K562 (cell line): ENCODE results near the gene GALNT13. TPM values are rescaled to one million over a fixed set of nuclear protein-coding genes. Genes with fewer than 3 reads are reported as not detected.

Experiments
- ATAC-seq: fragments of 200-7000 bp; cut with Tn5 transposase; 3 replicates; pipeline ENCODE4 v1.9.1; 2020; ENCODE audit warnings: moderate library complexity
- BruUV-seq: library from RNA; stranded (reverse); fragments of 400-500 nt; replicated peaks from 2 replicates; lab custom pipeline; 2021; lab: Mats Ljungman, UMichigan
- CTCF ChIA-PET: fragments of 300-600 bp; formaldehyde crosslinking; extraction: SDS; loops from one replicate; lab custom pipeline; 2021; ENCODE audit warnings: low intra/inter-chr PET ratio; lab: Yijun Ruan, JAX
- POLR2A ChIA-PET: fragments of 300-600, 350-650 bp; sonication (Branson Sonifier 250); formaldehyde crosslinking; extraction: SDS; loops from one replicate; lab custom pipeline; 2021; ENCODE audit warnings: antibody characterized with exemption, inconsistent platforms; lab: Yijun Ruan, JAX
- DNase-seq, 4 experiments: peaks; one replicate each; pipeline versions ENCODE4 v3.0.0 to v3.0.0-alpha.2; 2011 to 2018; ENCODE audit warnings: low spot score in 3 of 4, mixed read lengths in 3 of 4; ENCODE audit errors: extremely low read depth in 1 of 4
- FAIRE-seq: peaks from 2 replicates; lab custom pipeline; 2011; peaks lifted over from hg19 to GRCh38; lab: Jason Lieb, UNC
- H2AFZ ChIP-seq: 2 replicates; pipeline ENCODE4 v1.6.0; 2011; ENCODE audit warnings: low read depth, low read length, control low read depth, inconsistent platforms
- H3K27ac ChIP-seq: fragments of 200-600 bp; 3 replicates; pipeline ENCODE4 v1.8.0; 2011; ENCODE audit warnings: low read depth, mild to moderate bottlenecking, control low read depth, inconsistent platforms, low read length, moderate library complexity, mixed read lengths; ENCODE audit errors: extremely low read depth
- H3K27me3 ChIP-seq, 2 experiments: fragments of 300-600 bp in 1 of 2; 2 replicates in 1 of 2; 3 replicates in 1 of 2; pipeline versions ENCODE4 v1.6.0 to v1.8.0; 2011; ENCODE audit warnings: inconsistent platforms in 2 of 2, low read length in 2 of 2, mild to moderate bottlenecking in 1 of 2, mixed read lengths in 1 of 2, moderate library complexity in 1 of 2; ENCODE audit not compliant: control insufficient read depth in 2 of 2, insufficient read depth in 2 of 2
- H3K36me3 ChIP-seq: fragments of 300-600 bp; 3 replicates; pipeline ENCODE4 v1.8.0; 2011; ENCODE audit warnings: mild to moderate bottlenecking, low read length, inconsistent platforms; ENCODE audit not compliant: control insufficient read depth, insufficient read depth
- H3K4me1 ChIP-seq, 2 experiments: fragments of 200-600 bp in 1 of 2; replicated peaks in 1 of 2; 2 replicates in 1 of 2; 3 replicates in 1 of 2; pipeline versions ENCODE4 v1.5.1 to v1.8.0; 2011; ENCODE audit warnings: inconsistent platforms in 2 of 2, low read length in 2 of 2, mild to moderate bottlenecking in 1 of 2, mixed read lengths in 1 of 2, moderate library complexity in 1 of 2; ENCODE audit not compliant: control insufficient read depth in 2 of 2, insufficient read depth in 2 of 2
- H3K4me2 ChIP-seq: 2 replicates; pipeline ENCODE4 v1.6.1; 2011; ENCODE audit warnings: low read length, control low read depth, inconsistent platforms, mixed read lengths; ENCODE audit not compliant: insufficient read depth
- H3K4me3 ChIP-seq: fragments of 200-600 bp; sonication (generic), shearing (Covaris generic); 2 replicates; pipeline ENCODE4 v1.5.1; 2016; ENCODE audit warnings: control low read depth, inconsistent platforms
- H3K79me2 ChIP-seq: fragments of 200-600 bp; 3 replicates; pipeline ENCODE4 v1.8.0; 2011; ENCODE audit warnings: low read length, inconsistent platforms; ENCODE audit not compliant: control insufficient read depth, insufficient read depth
- H3K9ac ChIP-seq, 2 experiments: 2 replicates each; pipeline versions ENCODE4 v1.6.0 to v1.6.1; 2011; ENCODE audit warnings: low read depth in 2 of 2, low read length in 2 of 2, control low read depth in 1 of 2, inconsistent platforms in 1 of 2, mild to moderate bottlenecking in 1 of 2, mixed read lengths in 1 of 2; ENCODE audit not compliant: insufficient read depth in 1 of 2
- H3K9me1 ChIP-seq: one replicate; pipeline ENCODE4 v1.6.0; 2011; ENCODE audit warnings: inconsistent platforms, mild to moderate bottlenecking, low read length, moderate library complexity; ENCODE audit not compliant: control insufficient read depth, insufficient read depth
- H3K9me3 ChIP-seq: replicated peaks from 2 replicates; pipeline ENCODE4 v1.5.1; 2011; ENCODE audit warnings: low read depth, low read length, inconsistent platforms; ENCODE audit not compliant: control insufficient read depth, insufficient read depth
- H4K20me1 ChIP-seq: replicated peaks from 2 replicates; pipeline ENCODE4 v1.6.1; 2011; ENCODE audit warnings: low read length, inconsistent platforms, mixed read lengths; ENCODE audit not compliant: control insufficient read depth, insufficient read depth
- E2F6 ChIP-seq, 2 experiments: IDR thresholded peaks; 2 replicates each; pipeline ENCODE4 v1.6.1; 2011; ENCODE audit warnings: borderline replicate concordance in 1 of 2, control low read depth in 1 of 2, low read depth in 1 of 2, low read length in 1 of 2, mild to moderate bottlenecking in 1 of 2, mixed read lengths in 1 of 2, moderate library complexity in 1 of 2; ENCODE audit not compliant: insufficient read depth in 1 of 2, insufficient read length in 1 of 2, poor library complexity in 1 of 2, severe bottlenecking in 1 of 2; ENCODE audit errors: extremely low read depth in 1 of 2
- ETS2 ChIP-seq: IDR thresholded peaks from 2 replicates; pipeline ENCODE4 v1.6.1; 2016; ENCODE audit warnings: borderline replicate concordance, missing genetic modification characterization, mild to moderate bottlenecking, moderate library complexity, missing compliant biosample characterization; ENCODE audit not compliant: poor library complexity, severe bottlenecking
- GABPB1 ChIP-seq: sonication (generic); formaldehyde crosslinking; IDR thresholded peaks from 2 replicates; pipeline ENCODE4 v1.8.0; 2022; ENCODE audit warnings: mild to moderate bottlenecking, missing genetic modification reagents
- HLTF ChIP-seq: fragments of 450-650 bp; IDR thresholded peaks from 2 replicates; pipeline ENCODE4 v1.6.1; 2016
- POLR2B ChIP-seq: fragments of 450-650 bp; IDR thresholded peaks from 2 replicates; pipeline ENCODE4 v1.6.1; 2018; ENCODE audit warnings: low read depth; ENCODE audit not compliant: partially characterized antibody
- STAT5A ChIP-seq: IDR thresholded peaks from 2 replicates; pipeline ENCODE4 v1.6.1; 2012; ENCODE audit warnings: low read length, inconsistent platforms, borderline replicate concordance
- TAF7 ChIP-seq: fragments of 450-650 bp; IDR thresholded peaks from 2 replicates; pipeline ENCODE4 v1.6.1; 2016; ENCODE audit warnings: missing genetic modification characterization, missing compliant biosample characterization
- TCF7 ChIP-seq: sonication (generic); IDR thresholded peaks from 2 replicates; pipeline ENCODE4 v1.6.1; 2016; ENCODE audit warnings: antibody characterized with exemption, borderline replicate concordance
- ZFP91 ChIP-seq: sonication (generic); formaldehyde crosslinking; IDR thresholded peaks from 2 replicates; pipeline ENCODE4 v1.8.0; 2022; ENCODE audit warnings: mild to moderate bottlenecking, missing genetic modification reagents
- ZNF184 ChIP-seq: sonication (generic); formaldehyde crosslinking; IDR thresholded peaks from 2 replicates; pipeline ENCODE4 v1.5.0; 2020; ENCODE audit warnings: missing genetic modification reagents
- ZNF347 ChIP-seq: fragments of 450-650 bp; formaldehyde crosslinking; IDR thresholded peaks from 2 replicates; pipeline ENCODE4 v1.4.0; 2020; ENCODE audit warnings: low read depth, mild to moderate bottlenecking, moderate library complexity
- ZNF764 ChIP-seq: fragments of 250-450 bp; sonication (Bioruptor Pico); IDR thresholded peaks from 2 replicates; pipeline ENCODE4 v1.4.0; 2020; ENCODE audit warnings: low read depth, mild to moderate bottlenecking, moderate library complexity
- WGBS: fragments of 100-300 bp; shearing (Covaris generic); methylation state at CpG from one replicate; pipeline ENCODE4 v1.1.6; 2016; ENCODE audit warnings: low coverage, mixed read lengths; ENCODE audit not compliant: insufficient coverage; ENCODE audit errors: missing lambda C conversion rate; 5-methylcytosine and 5-hydroxymethylcytosine counted together
- in situ Hi-C: fragments of 300-500 bp; cut with MboI; formaldehyde crosslinking; loops from 4 replicates; pipeline ENCODE4 v1.15.0; 2018; ENCODE audit warnings: inconsistent platforms, mixed read lengths
- intact Hi-C: fragments of 100-400 bp; cut with micrococcal nuclease; formaldehyde crosslinking; loops from 2 replicates; pipeline ENCODE4 v1.14.2; 2022
- polyA plus RNA-seq, 8 experiments: library from polyadenylated mRNA; depleted of rRNA in 4 of 8; stranded (reverse) in 5 of 8; unstranded in 3 of 8; fragments of >200 nt; fragmentation: Nextera tagmentation in 2 of 8; fragmentation: Illumina TruSeq in 1 of 8; extraction: Ambion mirVana in 2 of 8; extraction: Trizol in 1 of 8; gene quantifications; 2 replicates each; pipeline versions ENCODE4 v1.2.1 to v1.2.3, GENCODE V29; 2011 to 2014; ENCODE audit warnings: inconsistent platforms in 1 of 8, missing spikeins in 1 of 8
- total RNA-seq, 7 experiments: library from RNA; depleted of rRNA in 6 of 7; stranded (reverse); fragments of >200 nt in 6 of 7; fragmentation: Illumina TruSeq in 2 of 7; extraction: Trizol in 2 of 7; gene quantifications; 2 replicates each; pipeline versions ENCODE4 v1.2.1 to v1.2.3, GENCODE V29; 2011 to 2021; ENCODE audit warnings: low replicate concordance in 1 of 7

The GALNT13 gene
- total and polyA plus RNA-seq, 9 of the 15 experiments (the other 6 are each of a cell fraction or from before 2014, with no cell fraction given), result not detected

- no peak overlapping the region for H3K27ac ChIP-seq
- H3K9me3 ChIP-seq, result peaks cover 3% of the 10 kb centered on the region; the same call in 1 of the 2 replicates
- no peaks in the 10 kb centered on the region for H3K27me3 ChIP-seq
- no peak overlapping the region for H3K4me3 ChIP-seq
- TF ChIP-seq TAF7 (tag) (no peak), E2F6 (IDR thresholded peaks at IDR 0.05; ENCODE audit: borderline replicate concordance in 1 of 2, extremely low read depth in 1 of 2, insufficient read depth in 1 of 2, insufficient read length in 1 of 2, low read depth in 1 of 2, low read length in 1 of 2, poor library complexity in 1 of 2, severe bottlenecking in 1 of 2) (no peak), ZNF184 (no peak), GABPB1 (CRISPR knock-in tag) (no peak), POLR2B (no peak), ZFP91 (CRISPR knock-in tag) (no peak), ZNF764 (CRISPR knock-in tag) (no peak), TCF7 (no peak), HLTF (no peak), ETS2 (tag) (no peak), ZNF347 (CRISPR knock-in tag) (no peak), STAT5A (no peak)
- CTCF ChIA-PET, result interaction anchor here (0.6 kb wide), 1 partner anchor 1417 kb away, joined by 3 read pairs; no protein-coding TSS in a partner anchor
- FAIRE-seq (no peak), DNase-seq (no peak), ATAC-seq (no peak)
- H3K9me1 ChIP-seq, result no peaks in the 10 kb centered on the region
- no TSS peak for BruUV-seq
- no peaks in the 10 kb centered on the region for H3K79me2 ChIP-seq
- intact Hi-C loops (no loop called here), in situ Hi-C loops (no loop called here)
- 0% methylated on average over 2 of the region's 2 CpGs for WGBS
- H3K9ac ChIP-seq, result no peak overlapping the region
- no peak overlapping the region for H3K4me2 ChIP-seq
- H3K4me1 ChIP-seq, result no peaks in the 10 kb centered on the region
- POLR2A ChIA-PET, result no interaction called here
- H2AFZ ChIP-seq, result no peak overlapping the region
- H4K20me1 ChIP-seq, result no peaks in the 10 kb centered on the region
- no peaks in the 10 kb centered on the region for H3K36me3 ChIP-seq
These were observed 361.5 kb downstream of the GALNT13 start for GRCh38 chr2:154233231-154233630.
